Activated CD8-positive, alpha-beta T cell treated with anti-CD3 and anti-CD28 coated beads for 36 hours (primary cell): ENCODE data around the gene YEATS2. TPM values are rescaled to one million over a fixed set of nuclear protein-coding genes. Genes with fewer than 3 reads are reported as not detected.
"Not testable (repeated sequence)": the region's sequence is repeated elsewhere in the genome, so short reads cannot be mapped to it uniquely, and the experiment has no call there.

Source experiments
- ATAC-seq: fragments of 200-7000 bp; cut with Tn5 transposase; one replicate; pipeline ENCODE4 v1.10.0; 2021; ENCODE audit warnings: mild to moderate bottlenecking, moderate library complexity
- CTCF ChIA-PET: fragments of 350-600 bp; sonication (Branson Sonifier 250); formaldehyde crosslinking; loops from one replicate; lab custom pipeline; 2021; ENCODE audit warnings: antibody characterized with exemption; lab: Charles Lee
- POLR2A ChIA-PET: fragments of 350-600 bp; sonication (Branson Sonifier 250); formaldehyde crosslinking; loops from one replicate; lab custom pipeline; 2021; ENCODE audit warnings: antibody characterized with exemption; lab: Charles Lee
- DNase-seq: peaks from one replicate; pipeline ENCODE4 v3.0.0-alpha.2; 2020
- H3K27ac Mint-ChIP-seq: one replicate; pipeline ENCODE4 v1.8.0; 2021; ENCODE audit warnings: mild to moderate bottlenecking, mixed read lengths
- H3K27me3 Mint-ChIP-seq: one replicate; pipeline ENCODE4 v1.8.0; 2021; ENCODE audit warnings: mixed read lengths
- H3K36me3 Mint-ChIP-seq: one replicate; pipeline ENCODE4 v1.8.0; 2021; ENCODE audit warnings: low read depth, mixed read lengths
- H3K4me1 Mint-ChIP-seq: one replicate; pipeline ENCODE4 v1.8.0; 2021; ENCODE audit warnings: low read depth, mixed read lengths
- H3K4me3 Mint-ChIP-seq: one replicate; pipeline ENCODE4 v1.8.0; 2021; ENCODE audit warnings: mild to moderate bottlenecking, moderate library complexity, mixed read lengths
- H3K9me3 Mint-ChIP-seq: one replicate; pipeline ENCODE4 v1.8.0; 2021; ENCODE audit warnings: mixed read lengths
- CTCF ChIP-seq: fragments of 200-600 bp; IDR thresholded peaks from one replicate; pipeline ENCODE4 v1.8.0; 2022; ENCODE audit warnings: antibody characterized with exemption, mild to moderate bottlenecking
- intact Hi-C: fragments of 100-400 bp; cut with micrococcal nuclease; formaldehyde crosslinking; loops from one replicate; pipeline ENCODE4 v1.10.0; 2022
- total RNA-seq, 2 experiments: library from RNA; stranded (reverse); gene quantifications; one replicate each; pipeline ENCODE4 v1.2.3, GENCODE V29; 2021

Gene YEATS2
- total RNA-seq, 2 experiments from 2014 or later: 65.0 to 67.7 TPM

- no peaks in the 10 kb centered on the region for H3K9me3 Mint-ChIP-seq
- no peak overlapping the region for H3K4me3 Mint-ChIP-seq
- H3K36me3 Mint-ChIP-seq: peaks cover 64% of the 10 kb centered on the region
- DNase-seq: no peak
- no peaks in the 10 kb centered on the region for H3K4me1 Mint-ChIP-seq
- CTCF ChIA-PET: no interaction called here
- H3K27ac Mint-ChIP-seq: no peak overlapping the region
- intact Hi-C loops: no loop called here
- no peak for ATAC-seq
- TF ChIP-seq CTCF: no peak
- POLR2A ChIA-PET: no interaction called here
- no peaks in the 10 kb centered on the region for H3K27me3 Mint-ChIP-seq
These were observed 79.5 kb downstream of the YEATS2 start for GRCh38 chr3:183777016-183777618.

GRCh38 chr3:183779896-183780465 lies 82.4 kb downstream of the YEATS2 start:
- no peak overlapping the region for H3K4me3 Mint-ChIP-seq
- ATAC-seq (no peak), DNase-seq (no peak)
- no peak overlapping the region for H3K27ac Mint-ChIP-seq
- TF ChIP-seq CTCF: no peak
- ChIA-PET CTCF (interaction anchor here (1.0 to 1.5 kb wide), 2 partner anchors 13 to 105 kb away, joined by 3 to 6 read pairs; partner anchors contain the start of gene PARL), POLR2A (no interaction called here)
- intact Hi-C loops: no loop called here
- no peaks in the 10 kb centered on the region for H3K27me3 Mint-ChIP-seq
- peaks cover 2% of the 10 kb centered on the region for H3K4me1 Mint-ChIP-seq
- peaks cover 65% of the 10 kb centered on the region for H3K36me3 Mint-ChIP-seq
- H3K9me3 Mint-ChIP-seq: no peaks in the 10 kb centered on the region

- Mint-ChIP-seq H3K27ac (no peak overlapping the region), H3K9me3 (no peaks in the 10 kb centered on the region), H3K27me3 (no peaks in the 10 kb centered on the region), H3K4me1 (peaks cover 2% of the 10 kb centered on the region), H3K36me3 (peaks cover 67% of the 10 kb centered on the region), H3K4me3 (no peak overlapping the region)
- CTCF ChIA-PET: interaction anchor here (0.8 kb wide), 1 partner anchor 21 kb away, joined by 3 read pairs; no protein-coding TSS in a partner anchor
- ATAC-seq: no peak
- intact Hi-C loops: no loop called here
- no peak for TF ChIP-seq CTCF
- DNase-seq: no peak
- POLR2A ChIA-PET: interaction anchor here (1.1 kb wide), 1 partner anchor 103 kb away, joined by 3 read pairs; the partner anchor contains the start of gene PARL
These were observed 83.6 kb downstream of the YEATS2 start for GRCh38 chr3:183781246-183781645.

GRCh38 chr3:183782576-183783276 lies 85.1 kb downstream of the YEATS2 start:
- H3K4me1 Mint-ChIP-seq: peaks cover 2% of the 10 kb centered on the region

GRCh38 chr3:183784503-183784902 lies 86.9 kb downstream of the YEATS2 start:
- POLR2A ChIA-PET, H3K4me3 Mint-ChIP-seq, ATAC-seq, intact Hi-C loops, H3K27me3 Mint-ChIP-seq, DNase-seq, CTCF ChIA-PET, H3K9me3 Mint-ChIP-seq, H3K4me1 Mint-ChIP-seq, H3K27ac Mint-ChIP-seq: not testable (repeated sequence)
- peaks cover 69% of the 10 kb centered on the region for H3K36me3 Mint-ChIP-seq

More at GRCh38 chr3:183782576-183783276, 85.1 kb downstream of the YEATS2 start:
- intact Hi-C loops: no loop called here
- POLR2A ChIA-PET: no interaction called here
- TF ChIP-seq CTCF: no peak
- ATAC-seq (no peak), DNase-seq (no peak)
- Mint-ChIP-seq H3K4me3 (no peak overlapping the region), H3K9me3 (no peaks in the 10 kb centered on the region), H3K27me3 (no peaks in the 10 kb centered on the region), H3K27ac (no peak overlapping the region), H3K36me3 (peaks cover 72% of the 10 kb centered on the region)
- CTCF ChIA-PET: no interaction called here
